T1000 (cell line): ENCODE data around the gene RBMX2.

Source experiments
- DNase-seq: peaks from one replicate; lab custom pipeline; 2025; ENCODE audit warnings: mixed read lengths; lab: John Stamatoyannopoulos, UW

RBMX2 gene

DNA sequence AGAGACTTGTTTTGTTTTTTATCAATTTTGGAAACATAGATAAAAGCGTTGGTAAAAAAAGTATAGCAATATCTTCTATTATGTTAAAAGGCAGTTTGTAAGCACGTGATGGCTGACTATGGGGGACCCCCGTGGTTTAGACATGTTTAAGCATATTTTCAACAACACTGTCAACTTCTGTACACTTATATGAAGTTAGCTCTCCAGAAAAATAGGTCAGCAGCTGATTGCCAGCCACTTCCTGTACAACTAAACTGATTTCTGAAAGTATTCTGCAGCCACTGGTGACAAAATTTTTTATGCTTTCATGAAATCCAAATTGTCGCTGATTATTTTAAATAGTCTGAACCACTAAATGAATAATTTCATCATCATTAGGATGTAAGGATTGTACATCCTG lies 45.2 kb downstream of the RBMX2 start:
- DNase-seq: no peak
